ENCODE data around the gene FOXN3.

DNA sequence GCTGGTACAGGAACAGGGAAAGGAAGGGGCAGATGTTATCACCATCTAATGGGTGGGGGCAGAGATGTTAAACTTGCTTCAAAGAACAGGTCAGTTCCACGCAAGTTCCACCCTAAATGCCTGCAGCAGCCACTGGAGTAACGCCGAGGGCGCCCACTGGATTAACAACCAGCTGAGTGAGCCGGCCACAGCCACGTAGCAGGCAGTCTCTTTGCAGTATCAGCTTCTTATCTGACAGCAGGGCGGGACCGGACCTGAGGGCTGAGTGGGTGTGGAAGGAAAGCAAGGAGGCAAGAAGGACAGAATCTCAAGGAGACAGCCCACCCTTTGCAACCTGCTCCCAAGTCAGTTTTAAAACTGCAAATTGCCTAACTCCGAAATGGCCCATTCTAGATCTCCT is 38.4 kb upstream of the FOXN3 start:
- TF ChIP-seq, protein P1, sequence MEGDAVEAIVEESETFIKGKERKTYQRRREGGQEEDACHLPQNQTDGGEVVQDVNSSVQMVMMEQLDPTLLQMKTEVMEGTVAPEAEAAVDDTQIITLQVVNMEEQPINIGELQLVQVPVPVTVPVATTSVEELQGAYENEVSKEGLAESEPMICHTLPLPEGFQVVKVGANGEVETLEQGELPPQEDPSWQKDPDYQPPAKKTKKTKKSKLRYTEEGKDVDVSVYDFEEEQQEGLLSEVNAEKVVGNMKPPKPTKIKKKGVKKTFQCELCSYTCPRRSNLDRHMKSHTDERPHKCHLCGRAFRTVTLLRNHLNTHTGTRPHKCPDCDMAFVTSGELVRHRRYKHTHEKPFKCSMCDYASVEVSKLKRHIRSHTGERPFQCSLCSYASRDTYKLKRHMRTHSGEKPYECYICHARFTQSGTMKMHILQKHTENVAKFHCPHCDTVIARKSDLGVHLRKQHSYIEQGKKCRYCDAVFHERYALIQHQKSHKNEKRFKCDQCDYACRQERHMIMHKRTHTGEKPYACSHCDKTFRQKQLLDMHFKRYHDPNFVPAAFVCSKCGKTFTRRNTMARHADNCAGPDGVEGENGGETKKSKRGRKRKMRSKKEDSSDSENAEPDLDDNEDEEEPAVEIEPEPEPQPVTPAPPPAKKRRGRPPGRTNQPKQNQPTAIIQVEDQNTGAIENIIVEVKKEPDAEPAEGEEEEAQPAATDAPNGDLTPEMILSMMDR (IDR thresholded peaks at IDR 0.05; ENCODE audit: insufficient read depth, low read length), result no peak
- TF ChIP-seq, protein P2, sequence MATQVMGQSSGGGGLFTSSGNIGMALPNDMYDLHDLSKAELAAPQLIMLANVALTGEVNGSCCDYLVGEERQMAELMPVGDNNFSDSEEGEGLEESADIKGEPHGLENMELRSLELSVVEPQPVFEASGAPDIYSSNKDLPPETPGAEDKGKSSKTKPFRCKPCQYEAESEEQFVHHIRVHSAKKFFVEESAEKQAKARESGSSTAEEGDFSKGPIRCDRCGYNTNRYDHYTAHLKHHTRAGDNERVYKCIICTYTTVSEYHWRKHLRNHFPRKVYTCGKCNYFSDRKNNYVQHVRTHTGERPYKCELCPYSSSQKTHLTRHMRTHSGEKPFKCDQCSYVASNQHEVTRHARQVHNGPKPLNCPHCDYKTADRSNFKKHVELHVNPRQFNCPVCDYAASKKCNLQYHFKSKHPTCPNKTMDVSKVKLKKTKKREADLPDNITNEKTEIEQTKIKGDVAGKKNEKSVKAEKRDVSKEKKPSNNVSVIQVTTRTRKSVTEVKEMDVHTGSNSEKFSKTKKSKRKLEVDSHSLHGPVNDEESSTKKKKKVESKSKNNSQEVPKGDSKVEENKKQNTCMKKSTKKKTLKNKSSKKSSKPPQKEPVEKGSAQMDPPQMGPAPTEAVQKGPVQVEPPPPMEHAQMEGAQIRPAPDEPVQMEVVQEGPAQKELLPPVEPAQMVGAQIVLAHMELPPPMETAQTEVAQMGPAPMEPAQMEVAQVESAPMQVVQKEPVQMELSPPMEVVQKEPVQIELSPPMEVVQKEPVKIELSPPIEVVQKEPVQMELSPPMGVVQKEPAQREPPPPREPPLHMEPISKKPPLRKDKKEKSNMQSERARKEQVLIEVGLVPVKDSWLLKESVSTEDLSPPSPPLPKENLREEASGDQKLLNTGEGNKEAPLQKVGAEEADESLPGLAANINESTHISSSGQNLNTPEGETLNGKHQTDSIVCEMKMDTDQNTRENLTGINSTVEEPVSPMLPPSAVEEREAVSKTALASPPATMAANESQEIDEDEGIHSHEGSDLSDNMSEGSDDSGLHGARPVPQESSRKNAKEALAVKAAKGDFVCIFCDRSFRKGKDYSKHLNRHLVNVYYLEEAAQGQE (IDR thresholded peaks at IDR 0.05; ENCODE audit: insufficient replicate concordance, low read depth), result no peak
- TF ChIP-seq POLR2AphosphoS5 (IDR thresholded peaks at IDR 0.05; ENCODE audit: low read depth), result no peak
- no peak for TF ChIP-seq GABPA (IDR thresholded peaks at IDR 0.05; ENCODE audit: low read depth)

All from HL-60 (cell line).